Neural progenitor cell (in vitro differentiated cells): ENCODE measurements around the gene KPNA1. TPM values are rescaled to one million over a fixed set of nuclear protein-coding genes. Genes with fewer than 3 reads are reported as not detected.

Source experiments
- DNase-seq: peaks from one replicate; pipeline ENCODE4 v3.0.0-alpha.2; 2016; ENCODE audit warnings: low spot score
- H2AFZ ChIP-seq: fragments of 200-600 bp; sonication (generic); replicated peaks from 2 replicates; pipeline ENCODE4 v1.6.1; 2016; ENCODE audit warnings: antibody characterized with exemption
- H3F3A ChIP-seq: fragments of 200-600 bp; sonication (generic); 2 replicates; pipeline ENCODE4 v1.6.1; 2016; ENCODE audit warnings: antibody characterized with exemption, low read depth
- H3K27ac ChIP-seq: fragments of 200-600 bp; sonication (generic); 2 replicates; pipeline ENCODE4 v1.5.1; 2016; ENCODE audit warnings: mild to moderate bottlenecking
- H3K27me3 ChIP-seq: fragments of 200-600 bp; sonication (generic); 2 replicates; pipeline ENCODE4 v1.6.1; 2016; ENCODE audit warnings: mild to moderate bottlenecking, moderate library complexity
- H3K36me3 ChIP-seq: fragments of 200-600 bp; sonication (generic); 2 replicates; pipeline ENCODE4 v1.5.1; 2016
- H3K4me1 ChIP-seq: fragments of 200-600 bp; sonication (generic); 2 replicates; pipeline ENCODE4 v1.6.1; 2016; ENCODE audit warnings: mixed run types
- H3K4me2 ChIP-seq: fragments of 200-600 bp; sonication (generic); 2 replicates; pipeline ENCODE4 v1.6.1; 2016
- H3K4me3 ChIP-seq: fragments of 200-600 bp; sonication (generic); 2 replicates; pipeline ENCODE4 v1.5.1; 2016
- H3K79me2 ChIP-seq: fragments of 200-600 bp; sonication (generic); 2 replicates; pipeline ENCODE4 v1.6.1; 2016; ENCODE audit warnings: low read depth
- H3K9ac ChIP-seq: fragments of 200-600 bp; sonication (generic); 2 replicates; pipeline ENCODE4 v1.6.1; 2016
- H3K9me3 ChIP-seq: fragments of 200-600 bp; sonication (generic); 2 replicates; pipeline ENCODE4 v1.5.1; 2016; ENCODE audit warnings: low read depth
- H4K20me1 ChIP-seq: fragments of 200-600 bp; sonication (generic); 2 replicates; pipeline ENCODE4 v1.6.1; 2016; ENCODE audit warnings: low read depth
- H3K27ac Mint-ChIP-seq: 3 replicates; pipeline ENCODE4 v1.8.0; 2021; ENCODE audit warnings: mixed read lengths
- H3K27me3 Mint-ChIP-seq: 2 replicates; pipeline ENCODE4 v1.8.0; 2022; ENCODE audit warnings: low read depth, mild to moderate bottlenecking, inconsistent platforms, moderate library complexity, mixed read lengths; ENCODE audit not compliant: insufficient read depth
- H3K36me3 Mint-ChIP-seq: 3 replicates; pipeline ENCODE4 v1.8.0; 2021; ENCODE audit warnings: mixed read lengths
- H3K4me1 Mint-ChIP-seq: 3 replicates; pipeline ENCODE4 v1.8.0; 2021; ENCODE audit warnings: mixed read lengths
- H3K4me3 Mint-ChIP-seq: 3 replicates; pipeline ENCODE4 v1.8.0; 2021; ENCODE audit warnings: mild to moderate bottlenecking, moderate library complexity, mixed read lengths
- H3K9me3 Mint-ChIP-seq: 3 replicates; pipeline ENCODE4 v1.8.0; 2020; ENCODE audit warnings: mixed read lengths
- CTCF ChIP-seq: fragments of 200-600 bp; sonication (generic); IDR thresholded peaks from 2 replicates; pipeline ENCODE4 v1.5.1; 2017; ENCODE audit warnings: antibody characterized with exemption, mild to moderate bottlenecking
- EZH2 ChIP-seq: fragments of 200-600 bp; sonication (generic); IDR thresholded peaks from 2 replicates; pipeline ENCODE4 v1.6.1; 2017; ENCODE audit warnings: antibody characterized with exemption, mild to moderate bottlenecking, moderate library complexity
- EZH2phosphoT487 ChIP-seq: fragments of 200-600 bp; sonication (generic); IDR thresholded peaks from 2 replicates; pipeline ENCODE4 v1.6.1; 2017; ENCODE audit warnings: antibody characterized with exemption
- total RNA-seq: library from RNA; depleted of rRNA; stranded (reverse); fragments of >200 nt; gene quantifications from 2 replicates; pipeline ENCODE4 v1.2.3, GENCODE V29; 2015; ENCODE audit warnings: low replicate concordance

The KPNA1 gene
- total RNA-seq, 1 donor from 2014 or later, result 37.1 TPM

GRCh38 chr3:122427857-122428471 is 86.8 kb downstream of the KPNA1 start:
- Histone ChIP-seq H3K4me2 (no peak overlapping the region), H4K20me1 (no peaks in the 10 kb centered on the region), H3K9ac (no peak overlapping the region), H3K27me3 (no peaks in the 10 kb centered on the region), H3K9me3 (no peaks in the 10 kb centered on the region), H3K4me1 (no peaks in the 10 kb centered on the region), H2AFZ (no peak overlapping the region), H3K4me3 (no peak overlapping the region), H3K79me2 (peaks cover 15% of the 10 kb centered on the region), H3K36me3 (peaks cover 3% of the 10 kb centered on the region), H3K27ac (no peak overlapping the region), H3F3A (peaks cover 28% of the 10 kb centered on the region)
- H3K36me3 Mint-ChIP-seq, result peaks cover 31% of the 10 kb centered on the region
- no peaks in the 10 kb centered on the region for H3K27me3 Mint-ChIP-seq
- no peak for TF ChIP-seq CTCF
- no peak for TF ChIP-seq EZH2phosphoT487
- no peak for TF ChIP-seq EZH2
- H3K9me3 Mint-ChIP-seq, result no peaks in the 10 kb centered on the region
- H3K4me3 Mint-ChIP-seq, result no peak overlapping the region
- H3K27ac Mint-ChIP-seq, result no peak overlapping the region
- DNase-seq, result no peak
- H3K4me1 Mint-ChIP-seq, result no peaks in the 10 kb centered on the region

- H3K36me3 Mint-ChIP-seq, result peaks cover 10% of the 10 kb centered on the region
- H3K27me3 Mint-ChIP-seq, result peaks cover under 1% of the 10 kb centered on the region
- H3K4me2 ChIP-seq, result no peak overlapping the region
- H3K4me3 ChIP-seq, result no peak overlapping the region
- H3K4me3 Mint-ChIP-seq, result no peak overlapping the region
- H3K4me1 ChIP-seq, result peaks cover 7% of the 10 kb centered on the region
- no peaks in the 10 kb centered on the region for H3K9me3 Mint-ChIP-seq
- no peaks in the 10 kb centered on the region for H4K20me1 ChIP-seq
- H3F3A ChIP-seq, result peaks cover 27% of the 10 kb centered on the region
- H3K36me3 ChIP-seq, result peaks cover 3% of the 10 kb centered on the region
- no peak overlapping the region for H2AFZ ChIP-seq
- no peak overlapping the region for H3K27ac Mint-ChIP-seq
- no peaks in the 10 kb centered on the region for H3K9me3 ChIP-seq
- no peak overlapping the region for H3K9ac ChIP-seq
- peaks cover 44% of the 10 kb centered on the region for H3K79me2 ChIP-seq
- no peaks in the 10 kb centered on the region for H3K27me3 ChIP-seq
- no peak overlapping the region for H3K27ac ChIP-seq
- H3K4me1 Mint-ChIP-seq, result peaks cover 4% of the 10 kb centered on the region
- DNase-seq, result no peak
- TF ChIP-seq CTCF (no peak), EZH2phosphoT487 (no peak), EZH2 (no peak)
Measured at GRCh38 chr3:122421836-122422235, 92.9 kb downstream of the KPNA1 start.

- Mint-ChIP-seq H3K4me1 (peaks cover 12% of the 10 kb centered on the region), H3K27me3 (peaks cover 4% of the 10 kb centered on the region), H3K27ac (no peak overlapping the region), H3K36me3 (peaks cover 4% of the 10 kb centered on the region), H3K9me3 (no peaks in the 10 kb centered on the region), H3K4me3 (no peak overlapping the region)
- Histone ChIP-seq H3K36me3 (peaks cover 3% of the 10 kb centered on the region), H3F3A (peaks cover 27% of the 10 kb centered on the region), H3K27ac (no peak overlapping the region), H3K9me3 (no peaks in the 10 kb centered on the region), H3K79me2 (peaks cover 50% of the 10 kb centered on the region), H3K4me1 (peaks cover 7% of the 10 kb centered on the region), H3K4me3 (no peak overlapping the region), H3K4me2 (no peak overlapping the region), H2AFZ (no peak overlapping the region), H3K27me3 (no peaks in the 10 kb centered on the region), H3K9ac (no peak overlapping the region), H4K20me1 (no peaks in the 10 kb centered on the region)
- TF ChIP-seq CTCF, result no peak
- no peak for TF ChIP-seq EZH2phosphoT487
- no peak for TF ChIP-seq EZH2
- DNase-seq, result no peak
Measured at GRCh38 chr3:122421101-122421500, 93.6 kb downstream of the KPNA1 start.
